ENCODE measurements around the gene LBHD2.

- TF ChIP-seq CTCF (IDR thresholded peaks at IDR 0.05) (no peak), POLR2A (IDR thresholded peaks at IDR 0.05) (no peak)
Measured at GRCh38 chr14:103127861-103128598, 44.0 kb downstream of the LBHD2 start.
